M059J (cell line): Measurements from ENCODE around the gene MAP4. TPM values are rescaled to one million over a fixed set of nuclear protein-coding genes. Genes with fewer than 3 reads are reported as not detected.
"Not testable (repeated sequence)": the region's sequence is repeated elsewhere in the genome, so short reads cannot be mapped to it uniquely, and the experiment has no call there.

Experiments used
- DNase-seq: peaks from one replicate; pipeline ENCODE4 v3.0.0-alpha.2; 2012; ENCODE audit warnings: low read depth
- total RNA-seq: library from RNA; depleted of rRNA; stranded (reverse); fragments of >200 nt; shearing (Covaris generic); gene quantifications from 2 replicates; pipeline ENCODE4 v1.2.3, GENCODE V29; 2014

MAP4 gene
- total RNA-seq, 1 experiment from 2014 or later: 95.5 TPM

- DNase-seq: no peak
These were observed 610 bp downstream of the MAP4 start for GRCh38 chr3:48015431-48016180.

GRCh38 chr3:48014358-48014757, 1.9 kb downstream of the MAP4 start:
- DNase-seq: no peak

DNA sequence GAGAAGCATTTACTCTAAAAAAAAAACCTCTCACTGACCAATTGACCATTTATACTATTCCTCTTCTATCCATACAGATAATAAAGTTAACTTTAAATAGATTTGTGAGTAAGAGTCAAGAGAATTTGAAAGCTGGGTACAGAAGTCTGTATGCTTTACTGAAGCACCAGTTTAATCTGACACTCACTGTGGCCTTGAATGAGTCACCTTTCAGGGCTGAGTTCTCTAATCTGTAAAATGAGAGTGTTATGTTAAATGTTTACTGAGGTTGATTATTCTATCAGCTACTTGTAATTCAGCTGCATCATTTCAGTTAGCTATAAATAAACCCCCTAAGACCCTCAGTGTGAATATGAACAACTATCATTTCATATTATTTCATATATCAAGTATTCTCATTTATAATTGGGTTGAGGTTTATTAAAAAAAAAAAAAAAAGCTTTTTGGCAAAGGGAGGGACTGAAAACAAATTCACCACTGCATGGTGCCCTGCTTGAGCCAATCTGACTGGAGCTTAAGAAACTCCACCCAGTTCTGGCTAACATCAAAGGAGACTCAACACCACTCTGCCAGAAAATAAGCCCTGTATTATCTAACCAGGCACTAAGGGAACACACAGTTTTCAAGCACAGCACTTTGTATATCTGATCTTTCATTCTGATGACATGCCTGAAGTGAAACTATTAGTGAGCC, 2.8 kb downstream of the MAP4 start:
- peak; percentile 78 for DNase-seq

- no peak for DNase-seq
These were observed 3.6 kb downstream of the MAP4 start for GRCh38 chr3:48012659-48013058.

DNA sequence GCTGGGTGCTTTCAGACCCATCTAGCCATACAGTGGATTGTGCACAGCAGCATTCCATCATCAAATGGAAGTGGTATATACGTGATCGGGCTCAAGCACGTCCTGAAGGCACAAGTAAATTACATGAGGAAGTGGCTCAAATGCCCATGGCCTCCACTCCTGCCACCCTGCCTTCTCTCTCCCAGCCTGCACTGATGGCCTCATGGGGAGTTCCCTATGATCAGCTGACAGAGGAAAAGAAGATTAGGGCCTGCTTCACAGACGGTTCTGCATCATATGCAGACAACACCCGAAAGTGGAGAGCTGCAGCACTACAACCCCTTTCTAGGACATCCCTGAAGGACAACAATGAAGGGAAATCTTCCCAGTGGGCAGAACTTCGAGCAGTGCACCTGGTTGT, 8.2 kb downstream of the MAP4 start:
- DNase-seq: not testable (repeated sequence)

DNA sequence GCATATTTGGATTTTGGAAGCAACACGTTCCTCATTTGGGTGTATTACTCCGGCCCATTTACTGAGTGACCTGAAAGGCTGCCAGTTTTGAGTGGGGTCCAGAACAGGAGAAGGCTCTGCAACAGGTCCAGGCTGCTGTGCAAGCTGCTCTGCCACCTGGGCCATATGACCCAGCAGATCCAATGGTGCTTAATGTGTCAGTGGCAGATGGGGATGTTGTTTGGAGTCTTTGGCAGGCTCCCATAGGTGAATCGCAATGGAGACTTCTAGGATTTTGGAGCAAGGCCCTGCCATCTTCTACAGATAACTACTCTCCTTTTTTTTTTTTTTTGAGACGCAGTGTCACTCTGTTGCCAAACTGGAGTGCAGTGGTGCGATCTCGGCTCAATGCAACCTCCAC, 8.9 kb downstream of the MAP4 start:
- DNase-seq: not testable (repeated sequence)

GRCh38 chr3:48006794-48007193, 9.4 kb downstream of the MAP4 start:
- not testable (repeated sequence) for DNase-seq

- DNase-seq: no peak
These were observed 11.5 kb downstream of the MAP4 start for GRCh38 chr3:48004694-48005093.

DNA sequence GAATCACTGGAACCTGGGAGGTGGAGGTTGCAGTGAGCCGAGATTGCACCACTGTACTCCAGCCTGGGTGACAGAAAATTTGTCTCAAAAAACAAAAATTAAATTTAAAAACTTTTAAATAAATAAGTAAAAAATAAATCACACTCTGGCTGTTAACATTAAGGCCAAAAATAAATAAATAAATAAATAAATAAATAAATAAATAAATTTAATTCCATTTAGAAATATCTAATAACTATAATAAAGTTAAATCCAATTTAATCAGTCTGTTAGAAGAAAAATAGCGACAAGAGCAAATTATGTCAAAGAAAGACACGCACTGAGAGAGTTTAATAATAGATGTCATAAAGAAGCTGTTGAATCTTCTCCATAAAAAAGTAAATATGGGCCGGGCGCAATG, 13.4 kb downstream of the MAP4 start:
- no peak for DNase-seq

GRCh38 chr3:48001991-48002390, 14.2 kb downstream of the MAP4 start:
- DNase-seq: no peak

- DNase-seq: no peak
These were observed 16.0 kb downstream of the MAP4 start for GRCh38 chr3:48000212-48000611.

GRCh38 chr3:47996440-47996839, 19.8 kb downstream of the MAP4 start:
- no peak for DNase-seq

DNA sequence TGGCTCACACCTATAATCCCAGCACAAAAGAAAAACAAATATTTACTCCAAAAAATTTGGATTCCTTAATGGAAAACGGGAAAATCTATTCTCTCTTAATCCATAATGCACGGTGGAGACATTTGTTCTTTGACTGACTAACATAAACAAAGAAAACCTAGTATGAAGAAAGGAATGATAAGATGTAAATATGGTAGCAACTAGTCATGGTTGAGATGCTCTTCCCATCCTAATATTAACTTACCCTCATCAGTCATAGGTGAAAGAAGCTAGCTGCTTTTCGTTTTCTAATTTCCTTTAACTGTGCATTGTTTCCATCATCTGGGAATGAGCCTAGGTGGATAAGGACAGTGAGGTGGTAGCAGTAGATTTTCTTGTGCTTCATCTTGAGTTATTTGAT, 22.0 kb downstream of the MAP4 start:
- no peak for DNase-seq

GRCh38 chr3:47991341-47991740, 24.9 kb downstream of the MAP4 start:
- DNase-seq: no peak

DNA sequence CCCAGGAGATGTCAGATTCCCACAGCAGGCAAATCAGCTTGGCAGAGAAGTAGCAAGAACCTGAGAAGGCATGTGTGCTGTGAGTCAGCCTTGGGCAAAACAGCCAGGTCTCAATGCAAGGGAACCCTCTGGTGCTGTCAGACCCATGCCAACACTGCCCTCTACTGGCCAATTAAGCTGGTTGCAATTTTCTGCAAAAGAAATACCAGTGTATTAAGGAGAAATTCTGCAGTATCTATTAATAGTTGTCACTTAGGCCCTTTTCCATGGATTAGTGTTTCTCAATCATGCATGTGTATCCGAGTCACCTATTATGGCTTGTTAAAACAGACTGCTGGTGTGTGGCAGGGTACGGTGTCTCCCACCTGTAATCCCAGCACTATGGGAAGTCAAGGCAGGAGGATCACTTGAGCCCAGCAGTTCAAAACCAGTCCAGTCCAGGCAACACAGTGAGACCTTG, 26.2 kb downstream of the MAP4 start:
- DNase-seq: peak; percentile 87

DNA sequence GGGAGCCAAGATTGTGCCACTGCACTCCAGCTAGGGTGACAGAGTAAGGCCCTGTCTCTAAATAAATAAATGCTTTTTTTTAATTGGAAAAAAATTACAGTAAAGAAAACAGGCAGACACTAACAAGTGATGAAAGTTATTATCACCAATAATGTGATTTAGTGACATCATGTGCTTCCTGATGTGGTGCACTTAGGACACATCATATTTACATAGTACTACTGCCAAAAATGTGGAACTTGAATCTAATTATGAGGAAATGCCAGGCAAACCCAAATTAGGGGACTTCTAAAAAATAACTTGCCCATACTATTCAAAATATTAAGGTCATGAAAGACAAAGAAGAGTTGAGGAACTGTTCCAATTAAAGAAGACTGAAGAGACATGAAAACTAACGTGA, 30.8 kb downstream of the MAP4 start:
- DNase-seq: peak; percentile 5

DNA sequence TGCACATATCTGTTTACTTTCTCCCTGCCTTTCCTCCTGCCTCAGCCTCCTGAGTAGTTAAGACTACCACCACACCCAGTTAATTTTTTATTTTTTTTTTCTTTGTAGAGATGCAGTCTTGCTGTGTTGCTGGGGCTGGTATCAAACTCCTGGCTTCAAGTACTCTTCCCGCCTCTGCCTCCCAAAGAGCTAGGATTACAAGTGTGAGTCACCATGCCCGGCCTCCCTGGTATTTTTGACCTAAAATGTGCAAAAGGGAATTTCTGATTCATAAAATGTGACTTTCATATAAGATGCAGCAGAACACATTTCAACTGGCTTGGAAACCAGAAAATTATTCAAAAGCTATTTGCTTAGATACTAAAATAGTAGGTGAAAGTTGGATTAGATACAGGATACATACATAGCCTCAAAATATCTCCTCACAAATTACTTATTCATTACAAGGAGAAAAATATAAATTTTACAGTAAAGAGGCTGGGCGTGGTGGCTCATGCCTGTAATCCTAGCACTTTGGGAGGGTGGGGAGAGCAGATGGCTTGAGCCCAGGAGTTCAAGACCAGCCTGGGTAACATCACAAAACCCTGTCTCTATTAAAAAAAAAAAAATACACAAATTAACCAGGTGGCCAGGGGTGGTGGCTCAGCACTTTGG, 32.0 kb downstream of the MAP4 start:
- DNase-seq: peak; percentile 86

DNA sequence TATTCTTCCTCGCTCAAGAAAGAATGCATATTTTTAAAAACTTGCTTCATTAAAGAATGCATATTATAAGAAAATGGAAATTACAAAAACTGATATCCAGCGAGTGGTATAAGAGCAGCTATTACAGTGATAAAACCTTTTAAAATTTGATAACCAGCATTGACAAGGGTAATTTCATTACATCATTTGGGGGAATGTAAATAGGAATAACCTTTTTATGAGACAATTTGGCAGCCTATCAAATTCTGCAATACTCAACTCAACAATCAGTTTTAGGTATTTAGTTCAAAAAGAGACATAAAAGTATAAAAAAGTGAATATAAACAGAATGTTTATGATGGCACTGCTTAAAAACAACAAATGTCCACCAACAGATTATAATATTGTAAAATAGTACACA, 35.4 kb downstream of the MAP4 start:
- no peak for DNase-seq

DNA sequence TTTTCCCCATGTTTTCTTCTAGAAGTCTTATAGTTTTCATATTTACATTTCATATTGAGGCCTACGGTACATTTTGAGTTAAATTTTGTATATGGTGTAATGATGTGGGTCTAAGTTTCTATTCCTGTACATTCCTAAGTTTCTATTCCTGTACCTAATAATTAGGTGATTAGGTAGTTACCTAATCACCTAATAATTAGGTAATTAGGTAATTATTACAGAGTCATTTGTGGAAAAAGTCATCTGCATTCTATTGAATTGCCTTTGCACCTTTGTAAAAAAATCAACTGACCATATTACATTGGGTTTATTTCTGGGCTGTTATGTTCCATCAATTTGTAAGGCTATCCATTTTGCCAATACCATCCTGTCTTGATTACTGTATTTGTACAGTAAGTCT, 37.1 kb downstream of the MAP4 start:
- no peak for DNase-seq

GRCh38 chr3:47978386-47978785, 37.8 kb downstream of the MAP4 start:
- no peak for DNase-seq

GRCh38 chr3:47976135-47976732, 40.0 kb downstream of the MAP4 start:
- DNase-seq: no peak

DNA sequence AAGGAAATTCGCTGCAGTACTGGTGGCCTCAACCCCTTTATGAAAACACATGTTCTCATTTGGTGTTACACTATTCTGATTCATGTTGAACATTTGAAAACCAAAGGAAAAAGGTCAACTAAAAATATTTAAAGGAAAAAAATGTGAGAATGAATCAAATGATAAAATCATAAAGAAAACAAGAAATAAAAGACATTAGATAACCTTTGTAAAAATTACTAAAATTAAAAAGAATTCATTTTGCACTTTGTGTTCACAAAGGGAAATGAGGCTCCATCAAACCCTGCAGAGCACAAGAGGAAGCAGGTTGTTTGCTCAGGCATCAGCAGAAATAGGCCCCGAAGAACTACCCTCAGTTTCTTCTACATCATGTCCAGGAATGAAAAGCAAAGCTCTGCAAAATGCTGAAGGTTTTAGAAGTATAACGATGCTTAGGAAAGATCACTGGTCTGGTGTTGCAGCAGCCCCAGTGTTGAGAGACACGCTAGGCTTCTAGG, 41.2 kb downstream of the MAP4 start:
- no peak for DNase-seq
